ENCODE measurements around the gene TMEM50A. TPM values are rescaled to one million over a fixed set of nuclear protein-coding genes. Genes with fewer than 3 reads are reported as not detected.
"Not testable (repeated sequence)": the region's sequence is repeated elsewhere in the genome, so short reads cannot be mapped to it uniquely, and the experiment has no call there.

The TMEM50A gene
- 36.4 and 44.5 TPM in 2 replicates for polyA plus RNA-seq (2014; cell fraction: cytosol; rRNA removed)
- 20.9 and 21.1 TPM in 2 replicates for polyA plus RNA-seq (2014; cell fraction: nucleus; rRNA removed)

GRCh38 chr1:25338188-25338981 is at the start of gene TMEM50A:
Gene TMEM50A (plus strand): TSS chr1:25338334. CDS start chr1:25340487, 2,153 bp downstream.
- peak; percentile 84 for DNase-seq (ENCODE audit: low spot score)

GRCh38 chr1:25288573-25289101 is 49.5 kb upstream of the TMEM50A start:
- not testable (repeated sequence) for DNase-seq (ENCODE audit: low spot score)

- not testable (repeated sequence) for DNase-seq (ENCODE audit: low spot score)
Observed at GRCh38 chr1:25290043-25290442, 48.1 kb upstream of the TMEM50A start.

- DNase-seq (ENCODE audit: low spot score) = not testable (repeated sequence)
Observed at GRCh38 chr1:25293426-25293825, 44.7 kb upstream of the TMEM50A start.

GRCh38 chr1:25294889-25295826 is 43.0 kb upstream of the TMEM50A start:
- DNase-seq (ENCODE audit: low spot score) = not testable (repeated sequence)

GRCh38 chr1:25296501-25296900 is 41.6 kb upstream of the TMEM50A start:
- DNase-seq (ENCODE audit: low spot score) = not testable (repeated sequence)

- not testable (repeated sequence) for DNase-seq (ENCODE audit: low spot score)
Observed at GRCh38 chr1:25300729-25301128, 37.4 kb upstream of the TMEM50A start.

GRCh38 chr1:25302330-25302729 is 35.8 kb upstream of the TMEM50A start:
- DNase-seq (ENCODE audit: low spot score) = not testable (repeated sequence)

- DNase-seq (ENCODE audit: low spot score) = not testable (repeated sequence)
Observed at GRCh38 chr1:25304936-25305335, 33.2 kb upstream of the TMEM50A start.

- DNase-seq (ENCODE audit: low spot score) = not testable (repeated sequence)
Observed at GRCh38 chr1:25308168-25308567, 30.0 kb upstream of the TMEM50A start.

GRCh38 chr1:25309085-25309484 is 29.0 kb upstream of the TMEM50A start:
- DNase-seq (ENCODE audit: low spot score) = not testable (repeated sequence)

GRCh38 chr1:25309486-25309885 is 28.6 kb upstream of the TMEM50A start:
- DNase-seq (ENCODE audit: low spot score) = not testable (repeated sequence)

- not testable (repeated sequence) for DNase-seq (ENCODE audit: low spot score)
Observed at GRCh38 chr1:25312806-25313470, 25.2 kb upstream of the TMEM50A start.

GRCh38 chr1:25320314-25320938 is 17.7 kb upstream of the TMEM50A start:
- not testable (repeated sequence) for DNase-seq (ENCODE audit: low spot score)

- not testable (repeated sequence) for DNase-seq (ENCODE audit: low spot score)
Observed at GRCh38 chr1:25322127-25322526, 16.0 kb upstream of the TMEM50A start.

- not testable (repeated sequence) for DNase-seq (ENCODE audit: low spot score)
Observed at GRCh38 chr1:25324407-25324806, 13.7 kb upstream of the TMEM50A start.

GRCh38 chr1:25327864-25328790 is 10.0 kb upstream of the TMEM50A start:
- not testable (repeated sequence) for DNase-seq (ENCODE audit: low spot score)

- DNase-seq (ENCODE audit: low spot score) = not testable (repeated sequence)
Observed at GRCh38 chr1:25328791-25329185, 9.3 kb upstream of the TMEM50A start.

- not testable (repeated sequence) for DNase-seq (ENCODE audit: low spot score)
Observed at GRCh38 chr1:25329336-25329735, 8.8 kb upstream of the TMEM50A start.

Data from SK-N-DZ (cell line).